CD4-positive, alpha-beta T cell (primary cell): Measurements from ENCODE around the gene ERCC4. TPM values are rescaled to one million over a fixed set of nuclear protein-coding genes. Genes with fewer than 3 reads are reported as not detected.

Experiments
- ATAC-seq: fragments of 200-7000 bp; cut with Tn5 transposase; one replicate; pipeline ENCODE4 v1.10.0; 2022; ENCODE audit warnings: mild to moderate bottlenecking; ENCODE audit not compliant: poor library complexity
- CTCF ChIA-PET: fragments of 350-600 bp; sonication (Branson Sonifier 250); formaldehyde crosslinking; loops from one replicate; lab custom pipeline; 2021; ENCODE audit warnings: antibody characterized with exemption, inconsistent platforms; lab: Charles Lee
- POLR2A ChIA-PET: fragments of 350-600 bp; sonication (Branson Sonifier 250); formaldehyde crosslinking; loops from one replicate; lab custom pipeline; 2021; ENCODE audit warnings: antibody characterized with exemption, inconsistent platforms; lab: Charles Lee
- DNase-seq, 14 experiments: peaks; one replicate each; pipeline ENCODE4 v3.0.0-alpha.2; 2013 to 2020; ENCODE audit warnings: mixed read lengths in 2 of 14
- H3K27ac ChIP-seq, 2 donors: one replicate each; pipeline versions ENCODE4 v1.5.1 to v1.7.0; 2013; ENCODE audit warnings: low read length in 2 of 2, low read depth in 1 of 2, mild to moderate bottlenecking in 1 of 2
- H3K27me3 ChIP-seq, 2 experiments: 1 replicate in 1 of 2; 2 replicates in 1 of 2; pipeline versions ENCODE4 v1.6.1 to v1.7.0; 2013; ENCODE audit warnings: low read length in 2 of 2, control low read depth in 1 of 2, mild to moderate bottlenecking in 1 of 2, moderate library complexity in 1 of 2; ENCODE audit not compliant: insufficient read depth in 2 of 2, control insufficient read depth in 1 of 2
- H3K36me3 ChIP-seq: one replicate; pipeline ENCODE4 v1.6.1; 2013; ENCODE audit warnings: low read length, control low read depth; ENCODE audit not compliant: insufficient read depth
- H3K4me1 ChIP-seq: one replicate; pipeline ENCODE4 v1.6.1; 2013; ENCODE audit warnings: low read length, control low read depth; ENCODE audit not compliant: insufficient read depth
- H3K4me3 ChIP-seq: one replicate; pipeline ENCODE4 v1.5.1; 2013; ENCODE audit warnings: mild to moderate bottlenecking, low read length, moderate library complexity
- H3K9me3 ChIP-seq, 2 experiments: 1 replicate in 1 of 2; 2 replicates in 1 of 2; pipeline versions ENCODE4 v1.6.1 to v1.7.0; 2013; ENCODE audit warnings: low read length in 2 of 2, mild to moderate bottlenecking in 2 of 2, control low read depth in 1 of 2, moderate library complexity in 1 of 2; ENCODE audit not compliant: control insufficient read depth in 1 of 2, insufficient read depth in 1 of 2
- H3K27ac Mint-ChIP-seq: one replicate; pipeline ENCODE4 v1.8.0; 2020; ENCODE audit warnings: mixed read lengths
- H3K27me3 Mint-ChIP-seq: one replicate; pipeline ENCODE4 v1.8.0; 2021; ENCODE audit warnings: mixed read lengths
- H3K36me3 Mint-ChIP-seq: one replicate; pipeline ENCODE4 v1.8.0; 2021; ENCODE audit warnings: low read depth, mixed read lengths
- H3K4me1 Mint-ChIP-seq: one replicate; pipeline ENCODE4 v1.8.0; 2021; ENCODE audit warnings: low read depth, mixed read lengths
- H3K4me3 Mint-ChIP-seq: one replicate; pipeline ENCODE4 v1.8.0; 2020; ENCODE audit warnings: mild to moderate bottlenecking, mixed read lengths
- H3K9me3 Mint-ChIP-seq: one replicate; pipeline ENCODE4 v1.8.0; 2020; ENCODE audit warnings: mixed read lengths
- CTCF ChIP-seq: fragments of 200-600 bp; IDR thresholded peaks from one replicate; pipeline ENCODE4 v1.8.0; 2022; ENCODE audit warnings: antibody characterized with exemption, mild to moderate bottlenecking
- intact Hi-C, 2 experiments: fragments of 100-400 bp; cut with DNase I in 1 of 2; cut with micrococcal nuclease in 1 of 2; formaldehyde crosslinking; loops; one replicate each; pipeline versions ENCODE4 v1.15.1 to v1.9.0; 2023 to 2025; cut with DNase I, micrococcal nuclease
- total RNA-seq, 174 experiments: library from RNA in 2 of 174; stranded (reverse) in 2 of 174; gene quantifications; one replicate each; pipeline ENCODE4 v1.2.3 and lab custom pipeline; 2021 to 2026

The ERCC4 gene
- total RNA-seq, 2 experiments from 2014 or later, result 8.5 to 10.1 TPM

GRCh38 chr16:13909872-13910303 is 10.1 kb upstream of the ERCC4 start:
- H3K36me3 Mint-ChIP-seq, result no peaks in the 10 kb centered on the region
- Histone ChIP-seq H3K27ac (no peak overlapping the region), H3K36me3 (no peaks in the 10 kb centered on the region), H3K4me1 (no peaks in the 10 kb centered on the region), H3K9me3 (peaks cover 0 to under 1% of the 10 kb centered on the region in 2 experiments), H3K27me3 (peaks cover 7 to 19% of the 10 kb centered on the region in 2 experiments), H3K4me3 (no peak overlapping the region)
- POLR2A ChIA-PET, result no interaction called here
- no peak overlapping the region for H3K4me3 Mint-ChIP-seq
- intact Hi-C loops, result no loop called here
- H3K27ac Mint-ChIP-seq, result no peak overlapping the region
- H3K27me3 Mint-ChIP-seq, result peaks cover 76% of the 10 kb centered on the region
- no peaks in the 10 kb centered on the region for H3K4me1 Mint-ChIP-seq
- no peak for DNase-seq
- no peak for ATAC-seq
- H3K9me3 Mint-ChIP-seq, result no peaks in the 10 kb centered on the region
- no peak for TF ChIP-seq CTCF
- CTCF ChIA-PET, result no interaction called here

- no peak overlapping the region for H3K4me3 ChIP-seq
- no peak for DNase-seq
- peaks cover 7 to 18% of the 10 kb centered on the region in 2 experiments for H3K27me3 ChIP-seq
- CTCF ChIA-PET, result interaction anchor here (0.7 to 1.4 kb wide), 2 partner anchors 9 to 34 kb away, joined by 3 read pairs; partner anchors contain the start of gene ERCC4
- no peak for ATAC-seq
- POLR2A ChIA-PET, result no interaction called here
- H3K9me3 ChIP-seq, result no peaks in the 10 kb centered on the region
- H3K27me3 Mint-ChIP-seq, result peaks cover 66% of the 10 kb centered on the region
- H3K36me3 Mint-ChIP-seq, result no peaks in the 10 kb centered on the region
- no peaks in the 10 kb centered on the region for H3K9me3 Mint-ChIP-seq
- H3K4me1 ChIP-seq, result no peaks in the 10 kb centered on the region
- H3K36me3 ChIP-seq, result no peaks in the 10 kb centered on the region
- no peak overlapping the region for H3K27ac ChIP-seq
- no peak for TF ChIP-seq CTCF
- no peaks in the 10 kb centered on the region for H3K4me1 Mint-ChIP-seq
- no peak overlapping the region for H3K27ac Mint-ChIP-seq
- intact Hi-C loops, result no loop called here
- H3K4me3 Mint-ChIP-seq, result no peak overlapping the region
Observed at GRCh38 chr16:13911306-13911705, 8.6 kb upstream of the ERCC4 start.

GRCh38 chr16:13911871-13912270 is 8.1 kb upstream of the ERCC4 start:
- Mint-ChIP-seq H3K36me3 (no peaks in the 10 kb centered on the region), H3K27ac (no peak overlapping the region), H3K4me3 (no peak overlapping the region), H3K4me1 (no peaks in the 10 kb centered on the region), H3K27me3 (peaks cover 60% of the 10 kb centered on the region), H3K9me3 (no peaks in the 10 kb centered on the region)
- H3K27me3 ChIP-seq, result peaks cover 7 to 12% of the 10 kb centered on the region in 2 experiments
- no peaks in the 10 kb centered on the region for H3K4me1 ChIP-seq
- no peak overlapping the region for H3K4me3 ChIP-seq
- CTCF ChIA-PET, result interaction anchor here (0.7 to 1.4 kb wide), 2 partner anchors 8 to 34 kb away, joined by 3 read pairs; partner anchors contain the start of gene ERCC4
- no peaks in the 10 kb centered on the region for H3K36me3 ChIP-seq
- intact Hi-C loops, result no loop called here
- ATAC-seq, result no peak
- TF ChIP-seq CTCF, result no peak
- no peaks in the 10 kb centered on the region for H3K9me3 ChIP-seq
- POLR2A ChIA-PET, result no interaction called here
- H3K27ac ChIP-seq, result no peak overlapping the region
- DNase-seq, result no peak
